ENCODE measurements around the gene KIF9.

DNA sequence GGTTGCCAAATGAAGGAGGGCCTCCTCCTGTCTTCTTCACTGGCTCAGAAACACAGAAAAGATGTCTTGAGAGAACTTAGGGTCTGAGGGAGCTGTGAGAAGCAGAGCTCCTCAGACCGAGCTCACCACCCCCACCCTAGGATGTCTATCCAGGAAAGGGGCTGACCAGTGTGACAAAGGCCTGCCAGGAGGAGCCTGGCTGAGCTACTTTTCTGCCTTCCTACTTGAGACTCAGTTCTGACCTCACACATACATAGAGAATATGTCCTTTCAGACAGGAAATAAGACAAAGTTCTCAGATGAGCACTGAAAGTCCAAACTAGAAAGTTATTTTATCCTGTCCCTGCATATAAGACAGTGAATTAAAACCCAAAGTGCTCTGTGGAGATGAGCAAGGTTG is 54.5 kb downstream of the KIF9 start:
- TF ChIP-seq, protein P1, sequence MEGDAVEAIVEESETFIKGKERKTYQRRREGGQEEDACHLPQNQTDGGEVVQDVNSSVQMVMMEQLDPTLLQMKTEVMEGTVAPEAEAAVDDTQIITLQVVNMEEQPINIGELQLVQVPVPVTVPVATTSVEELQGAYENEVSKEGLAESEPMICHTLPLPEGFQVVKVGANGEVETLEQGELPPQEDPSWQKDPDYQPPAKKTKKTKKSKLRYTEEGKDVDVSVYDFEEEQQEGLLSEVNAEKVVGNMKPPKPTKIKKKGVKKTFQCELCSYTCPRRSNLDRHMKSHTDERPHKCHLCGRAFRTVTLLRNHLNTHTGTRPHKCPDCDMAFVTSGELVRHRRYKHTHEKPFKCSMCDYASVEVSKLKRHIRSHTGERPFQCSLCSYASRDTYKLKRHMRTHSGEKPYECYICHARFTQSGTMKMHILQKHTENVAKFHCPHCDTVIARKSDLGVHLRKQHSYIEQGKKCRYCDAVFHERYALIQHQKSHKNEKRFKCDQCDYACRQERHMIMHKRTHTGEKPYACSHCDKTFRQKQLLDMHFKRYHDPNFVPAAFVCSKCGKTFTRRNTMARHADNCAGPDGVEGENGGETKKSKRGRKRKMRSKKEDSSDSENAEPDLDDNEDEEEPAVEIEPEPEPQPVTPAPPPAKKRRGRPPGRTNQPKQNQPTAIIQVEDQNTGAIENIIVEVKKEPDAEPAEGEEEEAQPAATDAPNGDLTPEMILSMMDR (IDR thresholded peaks at IDR 0.05) = no peak
- TF ChIP-seq POLR2AphosphoS5 (IDR thresholded peaks at IDR 0.05) = no peak
- no peak for TF ChIP-seq POLR2A (IDR thresholded peaks at IDR 0.05; ENCODE audit: low read depth)
